GM12878 (cell line): ENCODE results near the gene AP3B1. TPM values are rescaled to one million over a fixed set of nuclear protein-coding genes. Genes with fewer than 3 reads are reported as not detected.

Experiments
- ATAC-seq: fragments of 200-7000 bp; cut with Tn5 transposase; 3 replicates; pipeline ENCODE4 v1.9.1; 2020; ENCODE audit warnings: mild to moderate bottlenecking, moderate library complexity
- BruUV-seq: library from RNA; stranded (reverse); fragments of 400-500 nt; replicated peaks from 2 replicates; lab custom pipeline; 2021; lab: Mats Ljungman, UMichigan
- CTCF ChIA-PET: fragments of 300-600 bp; sonication (Branson Sonifier 250); formaldehyde crosslinking; extraction: SDS; loops from one replicate; lab custom pipeline; 2021; ENCODE audit warnings: inconsistent platforms; lab: Yijun Ruan, JAX
- POLR2A ChIA-PET: fragments of 350-600 bp; formaldehyde crosslinking; extraction: SDS; loops from one replicate; lab custom pipeline; 2021; ENCODE audit warnings: inconsistent platforms; lab: Charles Lee
- RAD21 ChIA-PET: fragments of 300-600 bp; sonication (Branson Sonifier 250); formaldehyde crosslinking; loops from one replicate; lab custom pipeline; 2023; ENCODE audit warnings: antibody characterized with exemption; ENCODE audit not compliant: unreplicated experiment; lab: Charles Lee
- SMC1A ChIA-PET: fragments of 300-600 bp; sonication (Branson Sonifier 250); formaldehyde crosslinking; loops from one replicate; lab custom pipeline; 2023; ENCODE audit not compliant: unreplicated experiment, uncharacterized antibody; lab: Charles Lee
- DNase-seq: peaks from one replicate; pipeline ENCODE4 v3.0.0-alpha.2; 2011; ENCODE audit warnings: low read depth, low spot score
- FAIRE-seq: peaks from 3 replicates; lab custom pipeline; 2011; peaks lifted over from hg19 to GRCh38; lab: Jason Lieb, UNC
- H2AFZ ChIP-seq: 2 replicates; pipeline ENCODE4 v1.6.0; 2011; ENCODE audit warnings: low read depth, low read length, control low read depth; ENCODE audit not compliant: control insufficient read depth
- H3K27ac ChIP-seq: 2 replicates; pipeline ENCODE4 v1.5.1; 2011; ENCODE audit warnings: control low read depth; ENCODE audit not compliant: control insufficient read depth, insufficient read depth
- H3K27me3 ChIP-seq, 2 experiments: replicated peaks in 1 of 2; 2 replicates each; pipeline versions ENCODE4 v1.6.0 to v1.6.1; 2011; ENCODE audit warnings: low read length in 1 of 2; ENCODE audit not compliant: control insufficient read depth in 2 of 2, insufficient read depth in 2 of 2
- H3K36me3 ChIP-seq, 2 experiments: 2 replicates each; pipeline ENCODE4 v1.5.1; 2011; ENCODE audit warnings: low read length in 1 of 2; ENCODE audit not compliant: control insufficient read depth in 2 of 2, insufficient read depth in 2 of 2
- H3K4me1 ChIP-seq: 2 replicates; pipeline ENCODE4 v1.6.1; 2011; ENCODE audit warnings: mild to moderate bottlenecking, low read length, moderate library complexity, mixed read lengths; ENCODE audit not compliant: control insufficient read depth, insufficient read depth
- H3K4me2 ChIP-seq: 2 replicates; pipeline ENCODE4 v1.6.0; 2011; ENCODE audit warnings: control low read depth; ENCODE audit not compliant: control insufficient read depth, insufficient read depth
- H3K4me3 ChIP-seq: fragments of 200-600 bp; sonication (generic); 2 replicates; pipeline ENCODE4 v1.5.1; 2016
- H3K79me2 ChIP-seq: 2 replicates; pipeline ENCODE4 v1.6.0; 2011; ENCODE audit warnings: low read length; ENCODE audit not compliant: control insufficient read depth, insufficient read depth
- H3K9ac ChIP-seq: 2 replicates; pipeline ENCODE4 v1.8.0; 2011; ENCODE audit warnings: low read length, control low read depth, mixed read lengths; ENCODE audit not compliant: control insufficient read depth, insufficient read depth
- H3K9me3 ChIP-seq: replicated peaks from 3 replicates; pipeline ENCODE4 v1.5.1; 2011; ENCODE audit warnings: mild to moderate bottlenecking, low read length; ENCODE audit not compliant: control insufficient read depth, insufficient read depth
- H4K20me1 ChIP-seq: 2 replicates; pipeline ENCODE4 v1.6.0; 2011; ENCODE audit not compliant: control insufficient read depth, insufficient read depth
- CBFB ChIP-seq: IDR thresholded peaks from 2 replicates; pipeline ENCODE4 v1.6.1; 2016; ENCODE audit warnings: antibody characterized with exemption, low read depth
- E2F8 ChIP-seq: fragments of 450-650 bp; IDR thresholded peaks from 2 replicates; pipeline ENCODE4 v1.6.1; 2018; ENCODE audit warnings: mild to moderate bottlenecking, low read depth, moderate library complexity; ENCODE audit not compliant: partially characterized antibody
- EGR1 ChIP-seq, 2 experiments: IDR thresholded peaks; 1 replicate in 1 of 2; 2 replicates in 1 of 2; pipeline ENCODE4 v1.6.1; 2011 to 2012; ENCODE audit warnings: low read depth in 2 of 2, low read length in 2 of 2, borderline replicate concordance in 1 of 2, mild to moderate bottlenecking in 1 of 2, moderate library complexity in 1 of 2
- EP300 ChIP-seq, 2 experiments: fragments of 150-350 bp in 1 of 2; IDR thresholded peaks; 2 replicates each; pipeline ENCODE4 v1.6.1; 2011 to 2012; ENCODE audit warnings: low read depth in 2 of 2, low read length in 2 of 2, borderline replicate concordance in 1 of 2, improper control_type of control experiment in 1 of 2, inconsistent platforms in 1 of 2; ENCODE audit not compliant: control insufficient read depth in 1 of 2
- ETV6 ChIP-seq, 2 experiments: fragments of 450-650 bp in 1 of 2; IDR thresholded peaks in 1 of 2; conservative IDR thresholded peaks in 1 of 2; 2 replicates each; pipeline ENCODE4 v1.6.1; 2014; ENCODE audit warnings: antibody characterized with exemption in 1 of 2, borderline replicate concordance in 1 of 2, low read depth in 1 of 2, mild to moderate bottlenecking in 1 of 2, moderate library complexity in 1 of 2
- FOXM1 ChIP-seq: IDR thresholded peaks from 2 replicates; pipeline ENCODE4 v1.6.1; 2012; ENCODE audit warnings: low read depth, mild to moderate bottlenecking, inconsistent platforms, low read length, moderate library complexity
- GABPA ChIP-seq: IDR thresholded peaks from 2 replicates; pipeline ENCODE4 v1.6.1; 2014; ENCODE audit warnings: antibody characterized with exemption, low read depth, mild to moderate bottlenecking, inconsistent platforms
- GATAD2B ChIP-seq: fragments of 450-650 bp; conservative IDR thresholded peaks from 2 replicates; pipeline ENCODE4 v1.6.1; 2017; ENCODE audit warnings: low read depth, mild to moderate bottlenecking, moderate library complexity
- NKRF ChIP-seq: fragments of 450-650 bp; conservative IDR thresholded peaks from 2 replicates; pipeline ENCODE4 v1.6.1; 2017; ENCODE audit warnings: mild to moderate bottlenecking, moderate library complexity
- SREBF1 ChIP-seq: IDR thresholded peaks from 2 replicates; pipeline ENCODE4 v1.6.1; 2012; ENCODE audit warnings: mild to moderate bottlenecking, low read length
- STAT1 ChIP-seq: fragments of 450-650 bp; conservative IDR thresholded peaks from 2 replicates; pipeline ENCODE4 v1.6.1; 2014; ENCODE audit warnings: antibody characterized with exemption, mild to moderate bottlenecking
- TCF12 ChIP-seq: IDR thresholded peaks from 2 replicates; pipeline ENCODE4 v1.6.1; 2011; ENCODE audit warnings: low read depth, mild to moderate bottlenecking, low read length
- YY1 ChIP-seq: IDR thresholded peaks from 2 replicates; pipeline ENCODE4 v1.6.1; 2011; ENCODE audit warnings: low read depth, mild to moderate bottlenecking, low read length
- WGBS: methylation state at CpG from one replicate; pipeline ENCODE4 v1.1.6; 2016; ENCODE audit warnings: low lambda C conversion rate; ENCODE audit not compliant: insufficient replicate concordance, insufficient coverage; ENCODE audit errors: missing lambda C conversion rate; 5-methylcytosine and 5-hydroxymethylcytosine counted together
- in situ Hi-C: fragments of 300-500 bp; cut with MboI; formaldehyde crosslinking; loops from 9 replicates; pipeline ENCODE4 v1.14.3; 2018; ENCODE audit warnings: mixed read lengths
- intact Hi-C: fragments of 100-400 bp; cut with micrococcal nuclease; formaldehyde crosslinking; loops from one replicate; pipeline ENCODE4 v1.14.2; 2022; ENCODE audit not compliant: unreplicated experiment
- polyA plus RNA-seq, 11 experiments: library from polyadenylated mRNA; depleted of rRNA in 4 of 11; unstranded in 6 of 11; stranded (reverse) in 5 of 11; fragments of >200 nt; fragmentation: Nextera tagmentation in 4 of 11; fragmentation: Illumina TruSeq in 1 of 11; extraction: Ambion mirVana in 4 of 11; extraction: Trizol in 1 of 11; gene quantifications; 1 replicate in 1 of 11; 2 replicates in 10 of 11; pipeline versions ENCODE4 v1.2.1 to v1.2.3, GENCODE V29; 2011 to 2016; ENCODE audit warnings: inconsistent platforms in 2 of 11, missing spikeins in 2 of 11, low read depth in 1 of 11
- total RNA-seq, 4 experiments: library from RNA; depleted of rRNA in 3 of 4; stranded (reverse); fragments of >200 nt in 3 of 4; fragmentation: Illumina TruSeq in 1 of 4; extraction: Trizol in 1 of 4; gene quantifications; 2 replicates each; pipeline versions ENCODE4 v1.2.1 to v1.2.3, GENCODE V29; 2013 to 2021

Gene AP3B1
- total and polyA plus RNA-seq, 10 of the 15 experiments (the other 5 are each of a cell fraction or from before 2014, with no cell fraction given), result 30.9 to 70.8 (median 46.0) TPM

GRCh38 chr5:78295035-78295961 lies 800 bp upstream of the AP3B1 start:
- WGBS, result 1% methylated on average over 46 of the region's 46 CpGs
- DNase-seq, result no peak
- FAIRE-seq, result no peak
- intact Hi-C loops (loop anchor here (2.0 kb wide), 1 partner anchor 72 kb away; no protein-coding TSS in a partner anchor), in situ Hi-C loops (no loop called here)
- Histone ChIP-seq H3K79me2 (peaks cover 37% of the 10 kb centered on the region), H3K9ac (peak overlapping the region; percentile 90), H3K36me3 (no peaks in the 10 kb centered on the region), H3K27ac (peak overlapping the region; percentile 89), H3K9me3 (no peaks in the 10 kb centered on the region), H3K4me3 (peak overlapping the region; percentile 89), H3K27me3 (no peaks in the 10 kb centered on the region), H3K4me1 (no peaks in the 10 kb centered on the region), H3K4me2 (peak overlapping the region; percentile 83), H4K20me1 (no peaks in the 10 kb centered on the region), H2AFZ (peak overlapping the region; percentile 99)
- ChIA-PET RAD21 (interaction anchor here (0.5 to 2.6 kb wide), 8 partner anchors 27 to 804 kb away, joined by 3 to 7 read pairs (median 3); partner anchors contain the start of gene SCAMP1), POLR2A (interaction anchor here (0.5 to 3.1 kb wide), 7 partner anchors 11 to 539 kb away, joined by 3 to 17 read pairs (median 4); partner anchors contain the start of gene SCAMP1), SMC1A (interaction anchor here (1.2 to 2.0 kb wide), 5 partner anchors 9 to 65 kb away, joined by 3 to 12 read pairs (median 5); partner anchors contain the start of gene SCAMP1), CTCF (interaction anchor here (0.5 to 1.8 kb wide), 12 partner anchors 9 to 802 kb away, joined by 3 to 6 read pairs (median 3); no protein-coding TSS in a partner anchor)
- ATAC-seq, result peak; percentile 47
- TSS peak; percentile 98 for BruUV-seq
- TF ChIP-seq E2F8 (no peak), GABPA (no peak), EGR1 (IDR thresholded peaks at IDR 0.05; ENCODE audit: borderline replicate concordance in 1 of 2, low read depth in 2 of 2, low read length in 2 of 2) (no peak), STAT1 (no peak), SREBF1 (no peak), CBFB (no peak), EP300 (IDR thresholded peaks at IDR 0.05; ENCODE audit: borderline replicate concordance in 1 of 2, control insufficient read depth in 1 of 2, low read depth in 2 of 2, low read length in 2 of 2) (no peak), GATAD2B (0 out of 2 replicates have a peak, but pooled peaks have one; percentile 39), FOXM1 (no peak), TCF12 (no peak), YY1 (0 out of 2 replicates have a peak, but pooled peaks have one; percentile 5), ETV6 (conservative IDR thresholded peaks at IDR 0.05 in 1 of 2, IDR thresholded peaks at IDR 0.05 in 1 of 2; ENCODE audit: borderline replicate concordance in 1 of 2, low read depth in 1 of 2) (no peak), NKRF (0 out of 2 replicates have a peak, but pooled peaks have one; percentile 6)
